ENCODE measurements around the gene TP73.

TP73 gene

GRCh38 chr1:3750741-3751140, 98.4 kb downstream of the TP73 start:
- in situ Hi-C loops (cut with HindIII; ENCODE audit: low pct_unique_long_range_greater_than_20kb, low sequenced_read_pairs), result no loop called here
- no peak for TF ChIP-seq JUND (IDR thresholded peaks at IDR 0.05; ENCODE audit: low read depth)
- no peak for DNase-seq (ENCODE audit: low read depth in 1 of 2, low spot score in 1 of 2)

- no peak for DNase-seq (ENCODE audit: low read depth in 1 of 2, low spot score in 1 of 2)
- in situ Hi-C loops (cut with HindIII; ENCODE audit: low pct_unique_long_range_greater_than_20kb, low sequenced_read_pairs), result no loop called here
- TF ChIP-seq JUND (IDR thresholded peaks at IDR 0.05; ENCODE audit: low read depth), result no peak
Observed at GRCh38 chr1:3752400-3752945, 100.2 kb downstream of the TP73 start, which contains the start of gene CCDC27. TSS of gene CCDC27 (plus strand) at chr1:3752450. CDS start at chr1:3752482, 32 bp downstream.

- no peak for DNase-seq (ENCODE audit: low read depth in 1 of 2, low spot score in 1 of 2)
- no peak for TF ChIP-seq JUND (IDR thresholded peaks at IDR 0.05; ENCODE audit: low read depth)
- in situ Hi-C loops (cut with HindIII; ENCODE audit: low pct_unique_long_range_greater_than_20kb, low sequenced_read_pairs), result no loop called here
Observed at GRCh38 chr1:3753656-3754454, 101.5 kb downstream of the TP73 start.

- no peak for TF ChIP-seq JUND (IDR thresholded peaks at IDR 0.05; ENCODE audit: low read depth)
- in situ Hi-C loops (cut with HindIII; ENCODE audit: low pct_unique_long_range_greater_than_20kb, low sequenced_read_pairs), result no loop called here
- no peak for DNase-seq (ENCODE audit: low read depth in 1 of 2, low spot score in 1 of 2)
Observed at GRCh38 chr1:3756394-3756793, 104.1 kb downstream of the TP73 start.

GRCh38 chr1:3759164-3759563, 106.8 kb downstream of the TP73 start:
- no peak for DNase-seq (ENCODE audit: low read depth in 1 of 2, low spot score in 1 of 2)
- in situ Hi-C loops (cut with HindIII; ENCODE audit: low pct_unique_long_range_greater_than_20kb, low sequenced_read_pairs), result no loop called here
- no peak for TF ChIP-seq JUND (IDR thresholded peaks at IDR 0.05; ENCODE audit: low read depth)

GRCh38 chr1:3759796-3760195, 107.5 kb downstream of the TP73 start:
- no peak for TF ChIP-seq JUND (IDR thresholded peaks at IDR 0.05; ENCODE audit: low read depth)
- in situ Hi-C loops (cut with HindIII; ENCODE audit: low pct_unique_long_range_greater_than_20kb, low sequenced_read_pairs), result no loop called here
- no peak for DNase-seq (ENCODE audit: low read depth in 1 of 2, low spot score in 1 of 2)

- DNase-seq (ENCODE audit: low read depth in 1 of 2, low spot score in 1 of 2), result no peak
- in situ Hi-C loops (cut with HindIII; ENCODE audit: low pct_unique_long_range_greater_than_20kb, low sequenced_read_pairs), result no loop called here
- no peak for TF ChIP-seq JUND (IDR thresholded peaks at IDR 0.05; ENCODE audit: low read depth)
Observed at GRCh38 chr1:3761296-3762010, 109.1 kb downstream of the TP73 start.

GRCh38 chr1:3762151-3762872, 110.0 kb downstream of the TP73 start:
- no peak for DNase-seq (ENCODE audit: low read depth in 1 of 2, low spot score in 1 of 2)
- in situ Hi-C loops (cut with HindIII; ENCODE audit: low pct_unique_long_range_greater_than_20kb, low sequenced_read_pairs), result no loop called here
- no peak for TF ChIP-seq JUND (IDR thresholded peaks at IDR 0.05; ENCODE audit: low read depth)

- TF ChIP-seq JUND (IDR thresholded peaks at IDR 0.05; ENCODE audit: low read depth), result no peak
- in situ Hi-C loops (cut with HindIII; ENCODE audit: low pct_unique_long_range_greater_than_20kb, low sequenced_read_pairs), result no loop called here
- no peak for DNase-seq (ENCODE audit: low read depth in 1 of 2, low spot score in 1 of 2)
Observed at GRCh38 chr1:3762873-3763228, 110.5 kb downstream of the TP73 start.

GRCh38 chr1:3763351-3764125, 111.2 kb downstream of the TP73 start:
- in situ Hi-C loops (cut with HindIII; ENCODE audit: low pct_unique_long_range_greater_than_20kb, low sequenced_read_pairs), result no loop called here
- DNase-seq (ENCODE audit: low read depth in 1 of 2, low spot score in 1 of 2), result no peak
- TF ChIP-seq JUND (IDR thresholded peaks at IDR 0.05; ENCODE audit: low read depth), result no peak

GRCh38 chr1:3767328-3767925, 115.1 kb downstream of the TP73 start:
- in situ Hi-C loops (cut with HindIII; ENCODE audit: low pct_unique_long_range_greater_than_20kb, low sequenced_read_pairs), result no loop called here
- no peak for TF ChIP-seq JUND (IDR thresholded peaks at IDR 0.05; ENCODE audit: low read depth)
- DNase-seq (ENCODE audit: low read depth in 1 of 2, low spot score in 1 of 2), result no peak
